ENCODE results near the gene BTBD16. TPM values are rescaled to one million over a fixed set of nuclear protein-coding genes. Genes with fewer than 3 reads are reported as not detected.

BTBD16 gene
- not detected for total RNA-seq

GRCh38 chr10:122271076-122271475 lies at the start of gene BTBD16:
Gene BTBD16 (plus strand): TSS chr10:122271296. CDS start chr10:122275082, 3,786 bp downstream.

GRCh38 chr10:122374237-122374858 lies 103.3 kb downstream of the BTBD16 start, which contains the start of gene PLEKHA1:
Gene PLEKHA1 (plus strand): TSS chr10:122374708. CDS start chr10:122393201, 18,493 bp downstream.

Small RNAs within 50 kb of the gene (small RNA-seq; reads per million reads assigned to genes)
- gene RNU6-728P, result 0 reads per million in 2 donors

Other genes with a start within 250 kb of the BTBD16 start
- gene PLEKHA1, start 103.4 kb downstream of the BTBD16 start, total RNA-seq, result 10 to 100 TPM; 13.0 to 16.2 TPM
- not detected for gene ARMS2, start 183.4 kb downstream of the BTBD16 start, total RNA-seq
- 10 to 100 TPM; 21.3 to 24.3 TPM for gene HTRA1, start 190.3 kb downstream of the BTBD16 start, total RNA-seq